ENCODE measurements around the gene ROCK2.
A peak's percentile ranks its signal among the peaks of the same experiment; 100 is the strongest.
"Not testable (repeated sequence)": the region's sequence is repeated elsewhere in the genome, so short reads cannot be mapped to it uniquely, and the experiment has no call there.

Gene ROCK2

GRCh38 chr2:11241412-11242203 is 102.8 kb downstream of the ROCK2 start:
- no peak for TF ChIP-seq ZFX (IDR thresholded peaks at IDR 0.05)
- TF ChIP-seq, protein P1, sequence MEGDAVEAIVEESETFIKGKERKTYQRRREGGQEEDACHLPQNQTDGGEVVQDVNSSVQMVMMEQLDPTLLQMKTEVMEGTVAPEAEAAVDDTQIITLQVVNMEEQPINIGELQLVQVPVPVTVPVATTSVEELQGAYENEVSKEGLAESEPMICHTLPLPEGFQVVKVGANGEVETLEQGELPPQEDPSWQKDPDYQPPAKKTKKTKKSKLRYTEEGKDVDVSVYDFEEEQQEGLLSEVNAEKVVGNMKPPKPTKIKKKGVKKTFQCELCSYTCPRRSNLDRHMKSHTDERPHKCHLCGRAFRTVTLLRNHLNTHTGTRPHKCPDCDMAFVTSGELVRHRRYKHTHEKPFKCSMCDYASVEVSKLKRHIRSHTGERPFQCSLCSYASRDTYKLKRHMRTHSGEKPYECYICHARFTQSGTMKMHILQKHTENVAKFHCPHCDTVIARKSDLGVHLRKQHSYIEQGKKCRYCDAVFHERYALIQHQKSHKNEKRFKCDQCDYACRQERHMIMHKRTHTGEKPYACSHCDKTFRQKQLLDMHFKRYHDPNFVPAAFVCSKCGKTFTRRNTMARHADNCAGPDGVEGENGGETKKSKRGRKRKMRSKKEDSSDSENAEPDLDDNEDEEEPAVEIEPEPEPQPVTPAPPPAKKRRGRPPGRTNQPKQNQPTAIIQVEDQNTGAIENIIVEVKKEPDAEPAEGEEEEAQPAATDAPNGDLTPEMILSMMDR (conservative IDR thresholded peaks at IDR 0.05) = no peak
- H3K27ac ChIP-seq = no peak overlapping the region

DNA sequence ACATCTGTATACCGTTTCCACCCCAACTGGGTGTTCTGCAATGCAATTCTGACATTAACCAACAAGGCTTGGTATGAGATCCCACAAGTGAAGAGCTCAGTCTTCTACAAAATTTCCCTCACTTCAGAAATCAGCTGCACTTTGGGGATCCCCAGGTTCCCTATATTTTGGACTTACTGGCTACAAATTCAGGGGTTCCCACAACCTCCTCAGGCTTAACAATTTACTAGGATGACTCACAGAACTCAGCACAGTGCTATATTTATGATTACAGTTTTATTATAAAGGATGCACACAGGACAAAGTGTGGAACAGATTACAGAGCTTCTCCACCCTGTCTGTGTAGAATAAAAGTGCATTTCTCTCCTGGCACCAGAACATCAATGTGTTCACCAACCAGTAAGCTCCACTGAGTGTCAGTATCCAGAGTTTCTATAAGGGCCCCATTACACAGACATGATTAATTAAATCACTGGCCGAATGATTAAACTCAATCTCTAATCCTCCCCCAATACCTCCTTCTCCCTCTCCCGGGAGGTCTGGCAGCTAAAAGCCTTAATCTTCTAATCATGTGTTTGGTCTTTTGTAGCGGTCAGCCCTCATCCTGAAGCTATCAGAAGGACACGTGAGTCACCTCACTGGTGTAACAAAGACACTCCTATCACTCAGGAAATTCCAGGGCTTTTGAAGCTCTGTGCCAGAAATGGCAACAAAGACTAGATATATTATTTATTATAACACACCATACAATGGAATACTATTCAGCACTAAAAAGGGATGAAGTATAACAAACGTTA is 104.6 kb downstream of the ROCK2 start:
- no peak overlapping the region for H3K27ac ChIP-seq
- no peak for TF ChIP-seq ZFX (IDR thresholded peaks at IDR 0.05)
- TF ChIP-seq, protein P1 (conservative IDR thresholded peaks at IDR 0.05) = no peak

- no peak overlapping the region for H3K27ac ChIP-seq
Measured at GRCh38 chr2:11239147-11239546, 105.3 kb downstream of the ROCK2 start.

DNA sequence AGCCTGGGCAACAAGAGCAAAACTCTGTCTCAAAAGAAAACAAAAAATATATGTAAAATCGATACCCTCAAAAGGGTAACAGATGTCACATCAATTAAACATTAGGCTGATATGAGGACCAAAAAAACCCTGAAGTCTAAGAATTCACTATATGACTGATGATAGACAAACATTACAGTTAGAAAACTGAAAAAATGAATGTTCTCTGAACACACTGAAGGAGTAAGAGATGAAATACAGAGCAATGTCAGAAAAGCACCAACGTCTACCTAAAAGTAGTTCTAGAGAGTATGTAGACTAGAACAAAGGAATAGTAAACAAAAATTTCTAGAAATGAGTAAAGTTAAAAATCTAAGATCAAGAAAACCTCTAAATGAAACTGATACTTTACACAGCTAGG is 107.3 kb downstream of the ROCK2 start:
- H3K27ac ChIP-seq = no peak overlapping the region
- TF ChIP-seq ZFX (IDR thresholded peaks at IDR 0.05) = no peak

More at GRCh38 chr2:11239147-11239546, 105.3 kb downstream of the ROCK2 start:
- no peak for TF ChIP-seq ZFX (IDR thresholded peaks at IDR 0.05)
- TF ChIP-seq, protein P1 (conservative IDR thresholded peaks at IDR 0.05) = no peak

GRCh38 chr2:11236335-11236734 is 108.1 kb downstream of the ROCK2 start:
- TF ChIP-seq, protein P1 (conservative IDR thresholded peaks at IDR 0.05) = no peak
- TF ChIP-seq ZFX (IDR thresholded peaks at IDR 0.05) = no peak

GRCh38 chr2:11235583-11235982 is 108.9 kb downstream of the ROCK2 start:
- H3K27ac ChIP-seq = no peak overlapping the region
- TF ChIP-seq, protein P1 (conservative IDR thresholded peaks at IDR 0.05) = no peak
- TF ChIP-seq ZFX (IDR thresholded peaks at IDR 0.05) = no peak

More at GRCh38 chr2:11236335-11236734, 108.1 kb downstream of the ROCK2 start:
- H3K27ac ChIP-seq = no peak overlapping the region

- TF ChIP-seq, protein P1 (conservative IDR thresholded peaks at IDR 0.05) = peak; percentile 69
- no peak for TF ChIP-seq ZFX (IDR thresholded peaks at IDR 0.05)
Measured at GRCh38 chr2:11234309-11234708, 110.1 kb downstream of the ROCK2 start.

GRCh38 chr2:11231193-11231592 is 113.2 kb downstream of the ROCK2 start:
- H3K27ac ChIP-seq = not testable (repeated sequence)

More at GRCh38 chr2:11234309-11234708, 110.1 kb downstream of the ROCK2 start:
- H3K27ac ChIP-seq = no peak overlapping the region

All from C4-2B (cell line).